Measurements from ENCODE around the gene MPRIP. TPM values are rescaled to one million over a fixed set of nuclear protein-coding genes. Genes with fewer than 3 reads are reported as not detected.

Gene MPRIP
- total RNA-seq, 1 experiment from 2014 or later = 132 TPM

DNA sequence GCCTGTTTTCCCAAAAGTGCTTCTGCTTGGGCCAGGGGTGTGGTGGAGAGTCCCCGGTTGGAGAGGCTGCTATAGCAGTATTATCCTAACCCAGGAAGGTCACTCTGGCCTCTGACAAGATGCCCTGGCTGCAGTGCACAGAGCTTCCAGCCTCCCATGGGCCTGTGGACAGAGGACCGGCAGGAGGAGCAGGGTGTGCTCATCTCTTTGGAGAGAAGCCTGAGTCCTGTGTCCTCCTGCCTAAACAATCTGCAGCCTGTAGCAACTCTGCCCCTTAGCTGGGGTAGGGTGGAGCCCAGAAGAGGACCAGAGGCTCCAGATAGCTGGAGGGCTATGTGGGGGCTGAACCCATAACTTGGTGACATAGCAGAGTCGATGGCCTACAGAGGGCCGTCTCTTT is 78.0 kb downstream of the MPRIP start:
- Histone ChIP-seq H4K20me1 (ENCODE audit: control insufficient read depth, insufficient read depth, insufficient read length) (no peaks in the 10 kb centered on the region), H3K4me1 (ENCODE audit: insufficient read depth, low read length) (no peaks in the 10 kb centered on the region), H3K9ac (ENCODE audit: extremely low read depth, insufficient read length, low read length) (no peak overlapping the region), H4K91ac (ENCODE audit: insufficient read length, low read depth, low read length) (no peak overlapping the region), H3K79me2 (ENCODE audit: insufficient read depth, low read length) (peaks cover 2% of the 10 kb centered on the region; the same call in 1 of the 2 replicates), H3T11ph (ENCODE audit: low read length) (no peak overlapping the region), H3K4me2 (ENCODE audit: insufficient read depth, insufficient read length, low read length) (no peak overlapping the region), H2BK120ac (ENCODE audit: low read depth, low read length, poor library complexity, severe bottlenecking) (no peak overlapping the region), H3K14ac (ENCODE audit: insufficient read depth, low read length) (no peak overlapping the region; the same call in 1 of the 2 replicates), H3K27ac (ENCODE audit: insufficient read length, low read depth, low read length) (no peak overlapping the region), H4K8ac (replicated peaks; ENCODE audit: insufficient read length, low read depth, low read length) (no peak overlapping the region), H2BK12ac (ENCODE audit: insufficient read length, low read depth, low read length) (no peak overlapping the region), H2AFZ (ENCODE audit: low read length) (no peak overlapping the region), H2AK5ac (ENCODE audit: insufficient read length, low read length) (no peak overlapping the region), H3K27me3 (ENCODE audit: insufficient read depth, low read length) (no peaks in the 10 kb centered on the region), H2BK15ac (ENCODE audit: low read depth, low read length) (no peak overlapping the region), H2BK20ac (ENCODE audit: low read depth, low read length, poor library complexity, severe bottlenecking) (no peak overlapping the region), H3K23ac (ENCODE audit: insufficient read length, low read depth, low read length) (no peak overlapping the region), H4K5ac (ENCODE audit: insufficient read length, low read depth, low read length) (no peak overlapping the region), H3K18ac (ENCODE audit: insufficient read length, low read depth, low read length) (no peak overlapping the region), H3K56ac (ENCODE audit: insufficient read length, low read depth, low read length) (no peak overlapping the region), H3K4ac (ENCODE audit: low read depth, low read length) (no peak overlapping the region), H3K9me3 (ENCODE audit: control insufficient read depth, low read depth, low read length) (no peaks in the 10 kb centered on the region), H2BK5ac (ENCODE audit: insufficient read length, low read length) (no peak overlapping the region), H3K23me2 (ENCODE audit: insufficient read length, low read depth, low read length, poor library complexity, severe bottlenecking) (no peaks in the 10 kb centered on the region), H3K79me1 (ENCODE audit: insufficient read depth, low read depth, low read length, poor library complexity, severe bottlenecking) (no peaks in the 10 kb centered on the region)
- H3K36me3 Mint-ChIP-seq (ENCODE audit: insufficient read depth in 1 of 3, low read depth in 3 of 3) = no peaks in the 10 kb centered on the region; a peak in 1 of 7 replicates
- H3K4me3 Mint-ChIP-seq = no peak overlapping the region
- DNase-seq = no peak
- peak overlapping the region in 2 of 3 experiments; percentile 80 to 87; a peak in 1 of 7 replicates for H3K27ac Mint-ChIP-seq
- peaks cover 9 to 10% of the 10 kb centered on the region in 2 experiments; a peak in 3 of 4 replicates for H3K4me1 Mint-ChIP-seq
- H3K27me3 Mint-ChIP-seq (ENCODE audit: low read depth) = no peaks in the 10 kb centered on the region
- H3K9me3 Mint-ChIP-seq = no peaks in the 10 kb centered on the region
- WGBS (ENCODE audit: extremely low coverage, insufficient read length, low lambda C conversion rate) = no CpG with 5 or more reads among the region's 4 CpGs
- TF ChIP-seq, protein P1, sequence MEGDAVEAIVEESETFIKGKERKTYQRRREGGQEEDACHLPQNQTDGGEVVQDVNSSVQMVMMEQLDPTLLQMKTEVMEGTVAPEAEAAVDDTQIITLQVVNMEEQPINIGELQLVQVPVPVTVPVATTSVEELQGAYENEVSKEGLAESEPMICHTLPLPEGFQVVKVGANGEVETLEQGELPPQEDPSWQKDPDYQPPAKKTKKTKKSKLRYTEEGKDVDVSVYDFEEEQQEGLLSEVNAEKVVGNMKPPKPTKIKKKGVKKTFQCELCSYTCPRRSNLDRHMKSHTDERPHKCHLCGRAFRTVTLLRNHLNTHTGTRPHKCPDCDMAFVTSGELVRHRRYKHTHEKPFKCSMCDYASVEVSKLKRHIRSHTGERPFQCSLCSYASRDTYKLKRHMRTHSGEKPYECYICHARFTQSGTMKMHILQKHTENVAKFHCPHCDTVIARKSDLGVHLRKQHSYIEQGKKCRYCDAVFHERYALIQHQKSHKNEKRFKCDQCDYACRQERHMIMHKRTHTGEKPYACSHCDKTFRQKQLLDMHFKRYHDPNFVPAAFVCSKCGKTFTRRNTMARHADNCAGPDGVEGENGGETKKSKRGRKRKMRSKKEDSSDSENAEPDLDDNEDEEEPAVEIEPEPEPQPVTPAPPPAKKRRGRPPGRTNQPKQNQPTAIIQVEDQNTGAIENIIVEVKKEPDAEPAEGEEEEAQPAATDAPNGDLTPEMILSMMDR (conservative IDR thresholded peaks at IDR 0.05) = no peak

Measured in H9 (cell line).